Measurements from ENCODE around the gene HSP90AB1. TPM values are rescaled to one million over a fixed set of nuclear protein-coding genes. Genes with fewer than 3 reads are reported as not detected.

HSP90AB1 gene
- total and polyA plus RNA-seq, 9 of the 15 experiments (the other 6 are each of a cell fraction or from before 2014, with no cell fraction given), result 1,780 to 3,358 (median 2,262) TPM

GRCh38 chr6:44257025-44257752 lies 10.3 kb downstream of the HSP90AB1 start, which contains the start of gene SLC35B2 (continued):
- TF ChIP-seq E2F5 (CRISPR knock-in tag; IDR thresholded peaks at IDR 0.05) (no peak), NKRF (IDR thresholded peaks at IDR 0.05; ENCODE audit: borderline replicate concordance) (peak; percentile 98), ZSCAN32 (CRISPR knock-in tag; IDR thresholded peaks at IDR 0.05) (no peak; the same call in 1 of the 2 replicates), ZC3H4 (CRISPR knock-in tag; IDR thresholded peaks at IDR 0.05; ENCODE audit: borderline replicate concordance) (no peak), EP300 (IDR thresholded peaks at IDR 0.05; ENCODE audit: low read length) (peak; percentile 33), MTF1 (CRISPR knock-in tag; IDR thresholded peaks at IDR 0.05; ENCODE audit: borderline replicate concordance) (no peak), SUPT5H (IDR thresholded peaks at IDR 0.05) (peak; percentile 70), TAF1 (IDR thresholded peaks at IDR 0.05; ENCODE audit: control insufficient read depth, extremely low read depth, insufficient read depth, low read length, severe bottlenecking) (peak; percentile 66), L3MBTL2 (IDR thresholded peaks at IDR 0.05) (peak; percentile 80), RERE (CRISPR knock-in tag; IDR thresholded peaks at IDR 0.05; ENCODE audit: borderline replicate concordance) (0 out of 2 replicates have a peak, but pooled peaks have one; percentile 80), HDGF (IDR thresholded peaks at IDR 0.05) (no peak), CXXC5 (CRISPR knock-in tag; IDR thresholded peaks at IDR 0.05) (peak; percentile 92), GMEB1 (CRISPR knock-in tag; IDR thresholded peaks at IDR 0.05) (no peak; the same call in 1 of the 2 replicates), ZNF23 (CRISPR knock-in tag; IDR thresholded peaks at IDR 0.05) (no peak), HINFP (tag; conservative IDR thresholded peaks at IDR 0.05; ENCODE audit: low read depth) (no peak), EZH2 (IDR thresholded peaks at IDR 0.05; ENCODE audit: borderline replicate concordance, low read depth, low read length) (no peak)

Data from K562 (cell line).